GM23248 (cell line): ENCODE data around the gene PHYHD1.

ENCODE experiments used
- EZH2 ChIP-seq: fragments of 200-600 bp; sonication (generic); IDR thresholded peaks from 2 replicates; pipeline ENCODE4 v1.6.1; 2018; ENCODE audit warnings: antibody characterized with exemption, mild to moderate bottlenecking; ENCODE audit not compliant: insufficient read depth, poor library complexity, severe bottlenecking
- EZH2phosphoT487 ChIP-seq: fragments of 200-600 bp; sonication (generic); IDR thresholded peaks from 2 replicates; pipeline ENCODE4 v1.6.1; 2018; ENCODE audit warnings: antibody characterized with exemption, moderate library complexity, mild to moderate bottlenecking, low read depth; ENCODE audit not compliant: insufficient read depth

DNA sequence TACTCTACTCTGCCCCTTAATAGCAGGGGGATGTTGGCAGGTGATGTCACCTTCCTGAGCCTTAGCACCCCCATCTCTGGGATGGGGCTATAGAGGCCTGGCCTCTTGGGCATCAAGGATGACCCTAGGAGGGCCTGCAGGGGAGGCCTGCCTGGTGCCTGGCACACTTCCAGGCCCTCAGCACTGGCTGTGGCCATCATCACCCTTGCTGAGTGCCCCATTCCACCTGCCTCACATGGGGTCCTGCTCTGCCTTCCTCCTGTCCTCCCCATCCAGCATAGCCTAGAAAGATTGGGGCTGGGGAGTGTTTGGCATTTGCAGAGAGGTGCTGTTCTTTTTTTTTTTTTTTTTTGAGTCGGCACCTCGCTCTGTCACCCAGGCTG is 17.7 kb upstream of the PHYHD1 start:
- TF ChIP-seq EZH2 (no peak), EZH2phosphoT487 (no peak)
